OCI-LY3 (cell line): Measurements from ENCODE around the gene RPA4.

ENCODE experiments used
- EZH2phosphoT487 ChIP-seq: fragments of 200-600 bp; shearing (Covaris generic); IDR thresholded peaks from 2 replicates; pipeline ENCODE4 v1.6.1; 2018; ENCODE audit warnings: antibody characterized with exemption, mixed run types, low read depth
- TF ChIP-seq, protein P1 (sequence below): fragments of 200-600, 300-600 bp; sonication (generic); IDR thresholded peaks from 2 replicates; pipeline ENCODE4 v1.5.1; 2014; ENCODE audit warnings: antibody characterized with exemption, low read length, low read depth

DNA sequence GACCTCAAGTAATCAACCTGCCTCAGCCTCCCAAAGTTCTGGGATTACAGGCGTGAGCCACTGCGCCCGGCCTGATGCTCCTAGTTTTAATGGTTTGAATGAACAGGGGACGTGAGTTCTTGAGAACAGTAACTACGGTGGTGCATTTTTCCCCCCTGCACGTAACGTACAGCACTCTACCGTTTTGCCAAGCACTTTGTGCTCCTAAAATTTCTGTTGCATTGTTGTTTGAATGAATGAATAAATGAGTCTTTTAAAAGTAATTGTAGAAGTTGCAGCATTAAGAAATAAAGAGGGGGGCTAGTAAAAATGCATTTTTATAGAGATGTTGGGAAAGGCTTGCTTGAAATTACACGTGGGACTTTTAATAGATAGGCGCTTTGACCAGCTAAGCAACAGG is at the start of gene RPA4:
- TF ChIP-seq, protein P1, sequence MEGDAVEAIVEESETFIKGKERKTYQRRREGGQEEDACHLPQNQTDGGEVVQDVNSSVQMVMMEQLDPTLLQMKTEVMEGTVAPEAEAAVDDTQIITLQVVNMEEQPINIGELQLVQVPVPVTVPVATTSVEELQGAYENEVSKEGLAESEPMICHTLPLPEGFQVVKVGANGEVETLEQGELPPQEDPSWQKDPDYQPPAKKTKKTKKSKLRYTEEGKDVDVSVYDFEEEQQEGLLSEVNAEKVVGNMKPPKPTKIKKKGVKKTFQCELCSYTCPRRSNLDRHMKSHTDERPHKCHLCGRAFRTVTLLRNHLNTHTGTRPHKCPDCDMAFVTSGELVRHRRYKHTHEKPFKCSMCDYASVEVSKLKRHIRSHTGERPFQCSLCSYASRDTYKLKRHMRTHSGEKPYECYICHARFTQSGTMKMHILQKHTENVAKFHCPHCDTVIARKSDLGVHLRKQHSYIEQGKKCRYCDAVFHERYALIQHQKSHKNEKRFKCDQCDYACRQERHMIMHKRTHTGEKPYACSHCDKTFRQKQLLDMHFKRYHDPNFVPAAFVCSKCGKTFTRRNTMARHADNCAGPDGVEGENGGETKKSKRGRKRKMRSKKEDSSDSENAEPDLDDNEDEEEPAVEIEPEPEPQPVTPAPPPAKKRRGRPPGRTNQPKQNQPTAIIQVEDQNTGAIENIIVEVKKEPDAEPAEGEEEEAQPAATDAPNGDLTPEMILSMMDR: no peak
- TF ChIP-seq EZH2phosphoT487: no peak
